Neural progenitor cell (in vitro differentiated cells): Measurements from ENCODE around the gene LAPTM4A. TPM values are rescaled to one million over a fixed set of nuclear protein-coding genes. Genes with fewer than 3 reads are reported as not detected.
A peak's percentile ranks its signal among the peaks of the same experiment; 100 is the strongest.

Experiments used
- DNase-seq: peaks from one replicate; pipeline ENCODE4 v3.0.0-alpha.2; 2016; ENCODE audit warnings: low spot score
- H2AFZ ChIP-seq: fragments of 200-600 bp; sonication (generic); replicated peaks from 2 replicates; pipeline ENCODE4 v1.6.1; 2016; ENCODE audit warnings: antibody characterized with exemption
- H3F3A ChIP-seq: fragments of 200-600 bp; sonication (generic); 2 replicates; pipeline ENCODE4 v1.6.1; 2016; ENCODE audit warnings: antibody characterized with exemption, low read depth
- H3K27ac ChIP-seq: fragments of 200-600 bp; sonication (generic); 2 replicates; pipeline ENCODE4 v1.5.1; 2016; ENCODE audit warnings: mild to moderate bottlenecking
- H3K27me3 ChIP-seq: fragments of 200-600 bp; sonication (generic); 2 replicates; pipeline ENCODE4 v1.6.1; 2016; ENCODE audit warnings: mild to moderate bottlenecking, moderate library complexity
- H3K36me3 ChIP-seq: fragments of 200-600 bp; sonication (generic); 2 replicates; pipeline ENCODE4 v1.5.1; 2016
- H3K4me1 ChIP-seq: fragments of 200-600 bp; sonication (generic); 2 replicates; pipeline ENCODE4 v1.6.1; 2016; ENCODE audit warnings: mixed run types
- H3K4me2 ChIP-seq: fragments of 200-600 bp; sonication (generic); 2 replicates; pipeline ENCODE4 v1.6.1; 2016
- H3K4me3 ChIP-seq: fragments of 200-600 bp; sonication (generic); 2 replicates; pipeline ENCODE4 v1.5.1; 2016
- H3K79me2 ChIP-seq: fragments of 200-600 bp; sonication (generic); 2 replicates; pipeline ENCODE4 v1.6.1; 2016; ENCODE audit warnings: low read depth
- H3K9ac ChIP-seq: fragments of 200-600 bp; sonication (generic); 2 replicates; pipeline ENCODE4 v1.6.1; 2016
- H3K9me3 ChIP-seq: fragments of 200-600 bp; sonication (generic); 2 replicates; pipeline ENCODE4 v1.5.1; 2016; ENCODE audit warnings: low read depth
- H4K20me1 ChIP-seq: fragments of 200-600 bp; sonication (generic); 2 replicates; pipeline ENCODE4 v1.6.1; 2016; ENCODE audit warnings: low read depth
- H3K27ac Mint-ChIP-seq: 3 replicates; pipeline ENCODE4 v1.8.0; 2021; ENCODE audit warnings: mixed read lengths
- H3K27me3 Mint-ChIP-seq: 2 replicates; pipeline ENCODE4 v1.8.0; 2022; ENCODE audit warnings: low read depth, mild to moderate bottlenecking, inconsistent platforms, moderate library complexity, mixed read lengths; ENCODE audit not compliant: insufficient read depth
- H3K36me3 Mint-ChIP-seq: 3 replicates; pipeline ENCODE4 v1.8.0; 2021; ENCODE audit warnings: mixed read lengths
- H3K4me1 Mint-ChIP-seq: 3 replicates; pipeline ENCODE4 v1.8.0; 2021; ENCODE audit warnings: mixed read lengths
- H3K4me3 Mint-ChIP-seq: 3 replicates; pipeline ENCODE4 v1.8.0; 2021; ENCODE audit warnings: mild to moderate bottlenecking, moderate library complexity, mixed read lengths
- H3K9me3 Mint-ChIP-seq: 3 replicates; pipeline ENCODE4 v1.8.0; 2020; ENCODE audit warnings: mixed read lengths
- CTCF ChIP-seq: fragments of 200-600 bp; sonication (generic); IDR thresholded peaks from 2 replicates; pipeline ENCODE4 v1.5.1; 2017; ENCODE audit warnings: antibody characterized with exemption, mild to moderate bottlenecking
- EZH2 ChIP-seq: fragments of 200-600 bp; sonication (generic); IDR thresholded peaks from 2 replicates; pipeline ENCODE4 v1.6.1; 2017; ENCODE audit warnings: antibody characterized with exemption, mild to moderate bottlenecking, moderate library complexity
- EZH2phosphoT487 ChIP-seq: fragments of 200-600 bp; sonication (generic); IDR thresholded peaks from 2 replicates; pipeline ENCODE4 v1.6.1; 2017; ENCODE audit warnings: antibody characterized with exemption
- total RNA-seq: library from RNA; depleted of rRNA; stranded (reverse); fragments of >200 nt; gene quantifications from 2 replicates; pipeline ENCODE4 v1.2.3, GENCODE V29; 2015; ENCODE audit warnings: low replicate concordance

Gene LAPTM4A
- total RNA-seq, 1 donor from 2014 or later = 205 TPM

GRCh38 chr2:19988600-19988999, 62.8 kb downstream of the LAPTM4A start:
- H3K36me3 Mint-ChIP-seq = peaks cover 20% of the 10 kb centered on the region
- peak overlapping the region; percentile 96 for H3K4me2 ChIP-seq
- H3K4me3 ChIP-seq = peak overlapping the region; percentile 84
- no peaks in the 10 kb centered on the region for H4K20me1 ChIP-seq
- no peak overlapping the region for H3K27ac ChIP-seq
- peaks cover 34% of the 10 kb centered on the region for H3K4me1 Mint-ChIP-seq
- H3K27ac Mint-ChIP-seq = no peak overlapping the region
- no peaks in the 10 kb centered on the region for H3K9me3 Mint-ChIP-seq
- no peaks in the 10 kb centered on the region for H3K36me3 ChIP-seq
- peak overlapping the region; percentile 95 for H3K4me3 Mint-ChIP-seq
- no peaks in the 10 kb centered on the region for H3K9me3 ChIP-seq
- DNase-seq = no peak
- peaks cover 20% of the 10 kb centered on the region for H3K4me1 ChIP-seq
- H3K79me2 ChIP-seq = peaks cover 59% of the 10 kb centered on the region
- TF ChIP-seq CTCF = no peak
- no peak for TF ChIP-seq EZH2phosphoT487
- no peak for TF ChIP-seq EZH2
- H3F3A ChIP-seq = peaks cover 30% of the 10 kb centered on the region
- peaks cover 3% of the 10 kb centered on the region for H3K27me3 Mint-ChIP-seq
- no peak overlapping the region for H3K9ac ChIP-seq
- no peak overlapping the region for H2AFZ ChIP-seq
- no peaks in the 10 kb centered on the region for H3K27me3 ChIP-seq

- Histone ChIP-seq H3K4me3 (peak overlapping the region; percentile 84), H3K4me2 (peak overlapping the region; percentile 96)
These were observed 63.5 kb downstream of the LAPTM4A start for GRCh38 chr2:19987936-19988335.

More at GRCh38 chr2:19987936-19988335, 63.5 kb downstream of the LAPTM4A start:
- H3K4me1 ChIP-seq = peaks cover 20% of the 10 kb centered on the region
- TF ChIP-seq CTCF (no peak), EZH2phosphoT487 (no peak), EZH2 (no peak)
- H3K9ac ChIP-seq = no peak overlapping the region
- peaks cover 25% of the 10 kb centered on the region for H3F3A ChIP-seq
- Mint-ChIP-seq H3K27ac (peak overlapping the region; percentile 25), H3K27me3 (peaks cover 3% of the 10 kb centered on the region), H3K9me3 (no peaks in the 10 kb centered on the region), H3K4me1 (peaks cover 34% of the 10 kb centered on the region), H3K36me3 (peaks cover 20% of the 10 kb centered on the region), H3K4me3 (peak overlapping the region; percentile 95)
- peaks cover 65% of the 10 kb centered on the region for H3K79me2 ChIP-seq
- H3K27ac ChIP-seq = no peak overlapping the region
- H4K20me1 ChIP-seq = no peaks in the 10 kb centered on the region
- no peak for DNase-seq
- H2AFZ ChIP-seq = no peak overlapping the region
- H3K36me3 ChIP-seq = no peaks in the 10 kb centered on the region
- no peaks in the 10 kb centered on the region for H3K27me3 ChIP-seq
- no peaks in the 10 kb centered on the region for H3K9me3 ChIP-seq

Other genes starting within 250 kb of the LAPTM4A start
- gene TTC32, start 149.6 kb downstream of the LAPTM4A start, total RNA-seq = 21.3 and 27.9 TPM in 2 replicates
- gene WDR35, start 61.5 kb downstream of the LAPTM4A start, total RNA-seq = 17.4 and 31.6 TPM in 2 replicates
- 0.45 and 1.7 TPM in 2 replicates for gene MATN3, start 39.0 kb downstream of the LAPTM4A start, total RNA-seq
- 27.5 and 54.0 TPM in 2 replicates for gene SDC1, start 173.5 kb upstream of the LAPTM4A start, total RNA-seq